Measurements from ENCODE around the gene POLA1. TPM values are rescaled to one million over a fixed set of nuclear protein-coding genes. Genes with fewer than 3 reads are reported as not detected.

Gene POLA1
- total and polyA plus RNA-seq, 2 donors (not counting 1 experiment from before 2014, with no cell fraction given) = 3.0 to 16.3 TPM

GRCh38 chrX:24748196-24748595 is 54.5 kb downstream of the POLA1 start:
- Histone ChIP-seq H3K4me2 (replicated peaks; ENCODE audit: low read depth, low read length, poor library complexity, severe bottlenecking) (no peak overlapping the region), H3K27me3 (replicated peaks in 1 of 4; ENCODE audit: control extremely low read depth in 1 of 4, control insufficient read depth in 3 of 4, insufficient read depth in 4 of 4, low read length in 3 of 4) (no peaks in the 10 kb centered on the region), H3K9me3 (ENCODE audit: control extremely low read depth in 1 of 3, control insufficient read depth in 2 of 3, insufficient read depth in 1 of 3, low read length in 2 of 3) (no peaks in the 10 kb centered on the region), H3K79me2 (ENCODE audit: control insufficient read depth, insufficient read depth, low read length) (no peaks in the 10 kb centered on the region), H3K4me1 (ENCODE audit: control insufficient read depth in 2 of 2, insufficient read depth in 2 of 2, low read length in 2 of 2) (no peaks in the 10 kb centered on the region), H3K4me3 (ENCODE audit: control extremely low read depth in 1 of 5, extremely low read depth in 1 of 5, insufficient read depth in 1 of 5, low read depth in 2 of 5, low read length in 4 of 5) (no peak overlapping the region), H2AFZ (ENCODE audit: insufficient read depth, low read depth, low read length, poor library complexity, severe bottlenecking) (no peak overlapping the region), H3K9ac (ENCODE audit: low read length) (no peak overlapping the region), H3K27ac (ENCODE audit: low read length in 2 of 2) (no peak overlapping the region), H4K20me1 (ENCODE audit: control insufficient read depth, insufficient read depth, low read length, poor library complexity, severe bottlenecking) (no peaks in the 10 kb centered on the region), H3K36me3 (replicated peaks in 1 of 2; ENCODE audit: control extremely low read depth in 1 of 2, control insufficient read depth in 1 of 2, extremely low read depth in 1 of 2, insufficient read depth in 2 of 2, low read length in 1 of 2) (peaks cover 0 to 4% of the 10 kb centered on the region in 2 experiments)
- Mint-ChIP-seq H3K4me1 (no peaks in the 10 kb centered on the region), H3K27me3 (no peaks in the 10 kb centered on the region), H3K4me3 (no peak overlapping the region), H3K27ac (no peak overlapping the region), H3K9me3 (ENCODE audit: insufficient read depth) (no peaks in the 10 kb centered on the region)
- DNase-seq (no peak), ATAC-seq (ENCODE audit: low read depth) (no peak)
- CTCF ChIA-PET = interaction anchor here (1.2 to 1.3 kb wide), 2 partner anchors 272 to 396 kb away, joined by 3 read pairs; no protein-coding TSS in a partner anchor
- WGBS (ENCODE audit: insufficient coverage) = no CpG with 5 or more reads among the region's 3 CpGs
- TF ChIP-seq, protein P1, sequence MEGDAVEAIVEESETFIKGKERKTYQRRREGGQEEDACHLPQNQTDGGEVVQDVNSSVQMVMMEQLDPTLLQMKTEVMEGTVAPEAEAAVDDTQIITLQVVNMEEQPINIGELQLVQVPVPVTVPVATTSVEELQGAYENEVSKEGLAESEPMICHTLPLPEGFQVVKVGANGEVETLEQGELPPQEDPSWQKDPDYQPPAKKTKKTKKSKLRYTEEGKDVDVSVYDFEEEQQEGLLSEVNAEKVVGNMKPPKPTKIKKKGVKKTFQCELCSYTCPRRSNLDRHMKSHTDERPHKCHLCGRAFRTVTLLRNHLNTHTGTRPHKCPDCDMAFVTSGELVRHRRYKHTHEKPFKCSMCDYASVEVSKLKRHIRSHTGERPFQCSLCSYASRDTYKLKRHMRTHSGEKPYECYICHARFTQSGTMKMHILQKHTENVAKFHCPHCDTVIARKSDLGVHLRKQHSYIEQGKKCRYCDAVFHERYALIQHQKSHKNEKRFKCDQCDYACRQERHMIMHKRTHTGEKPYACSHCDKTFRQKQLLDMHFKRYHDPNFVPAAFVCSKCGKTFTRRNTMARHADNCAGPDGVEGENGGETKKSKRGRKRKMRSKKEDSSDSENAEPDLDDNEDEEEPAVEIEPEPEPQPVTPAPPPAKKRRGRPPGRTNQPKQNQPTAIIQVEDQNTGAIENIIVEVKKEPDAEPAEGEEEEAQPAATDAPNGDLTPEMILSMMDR (IDR thresholded peaks at IDR 0.05) = no peak
- TF ChIP-seq EZH2 (IDR thresholded peaks at IDR 0.05; ENCODE audit: borderline replicate concordance, insufficient read depth, low read depth, low read length, poor library complexity, severe bottlenecking) = no peak
- intact Hi-C loops (cut with micrococcal nuclease) = no loop called here
- POLR2A ChIA-PET = no interaction called here

DNA sequence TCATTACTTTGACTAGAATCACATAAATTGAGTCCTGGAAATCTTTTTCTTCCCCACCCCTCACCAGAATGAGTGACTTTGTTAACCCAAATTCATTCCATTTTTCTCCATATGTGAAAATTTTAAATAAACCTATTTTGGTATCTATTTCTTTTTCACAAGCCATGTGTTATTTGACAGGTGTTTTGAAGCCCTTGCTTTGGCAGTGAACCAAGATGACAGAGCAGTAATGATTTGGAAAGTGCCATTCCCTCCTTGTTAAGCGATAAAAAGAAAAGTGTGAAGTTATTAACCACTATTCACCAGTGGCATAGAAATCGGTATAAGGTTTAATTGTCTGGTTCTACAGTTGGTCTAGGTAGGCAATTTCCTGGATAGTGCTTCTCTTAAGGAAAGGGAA is 66.1 kb downstream of the POLA1 start:
- WGBS (ENCODE audit: insufficient coverage) = no CpG with 5 or more reads among the region's 2 CpGs
- POLR2A ChIA-PET = no interaction called here
- no peak for ATAC-seq (ENCODE audit: low read depth)
- H3K9me3 Mint-ChIP-seq (ENCODE audit: insufficient read depth) = no peaks in the 10 kb centered on the region
- no peak overlapping the region for H3K4me3 ChIP-seq (ENCODE audit: control extremely low read depth in 1 of 5, extremely low read depth in 1 of 5, insufficient read depth in 1 of 5, low read depth in 2 of 5, low read length in 4 of 5)
- TF ChIP-seq, protein P1 (IDR thresholded peaks at IDR 0.05) = no peak
- TF ChIP-seq EZH2 (IDR thresholded peaks at IDR 0.05; ENCODE audit: borderline replicate concordance, insufficient read depth, low read depth, low read length, poor library complexity, severe bottlenecking) = no peak
- no peak overlapping the region for H3K27ac ChIP-seq (ENCODE audit: low read length in 2 of 2)
- no peaks in the 10 kb centered on the region for H3K36me3 ChIP-seq (replicated peaks in 1 of 2; ENCODE audit: control extremely low read depth in 1 of 2, control insufficient read depth in 1 of 2, extremely low read depth in 1 of 2, insufficient read depth in 2 of 2, low read length in 1 of 2)
- H3K4me1 Mint-ChIP-seq = no peaks in the 10 kb centered on the region
- no peak overlapping the region for H3K27ac Mint-ChIP-seq
- CTCF ChIA-PET = no interaction called here
- no peak overlapping the region for H3K4me3 Mint-ChIP-seq
- H3K9me3 ChIP-seq (ENCODE audit: control extremely low read depth in 1 of 3, control insufficient read depth in 2 of 3, insufficient read depth in 1 of 3, low read length in 2 of 3) = no peaks in the 10 kb centered on the region
- no peak overlapping the region for H2AFZ ChIP-seq (ENCODE audit: insufficient read depth, low read depth, low read length, poor library complexity, severe bottlenecking)
- no peak for DNase-seq
- no peaks in the 10 kb centered on the region for H3K27me3 Mint-ChIP-seq
- no peak overlapping the region for H3K4me2 ChIP-seq (replicated peaks; ENCODE audit: low read depth, low read length, poor library complexity, severe bottlenecking)
- H3K4me1 ChIP-seq (ENCODE audit: control insufficient read depth in 2 of 2, insufficient read depth in 2 of 2, low read length in 2 of 2) = no peaks in the 10 kb centered on the region
- H3K79me2 ChIP-seq (ENCODE audit: control insufficient read depth, insufficient read depth, low read length) = no peaks in the 10 kb centered on the region
- no peaks in the 10 kb centered on the region for H3K27me3 ChIP-seq (replicated peaks in 1 of 4; ENCODE audit: control extremely low read depth in 1 of 4, control insufficient read depth in 3 of 4, insufficient read depth in 4 of 4, low read length in 3 of 4)
- H4K20me1 ChIP-seq (ENCODE audit: control insufficient read depth, insufficient read depth, low read length, poor library complexity, severe bottlenecking) = no peaks in the 10 kb centered on the region
- intact Hi-C loops (cut with micrococcal nuclease) = no loop called here
- H3K9ac ChIP-seq (ENCODE audit: low read length) = no peak overlapping the region

Data from B cell (primary cell).